H9 (cell line): ENCODE data around the gene DGCR2. TPM values are rescaled to one million over a fixed set of nuclear protein-coding genes. Genes with fewer than 3 reads are reported as not detected.

Source experiments
- DNase-seq: peaks from one replicate; pipeline ENCODE4 v3.0.0-alpha.2; 2017
- H2AFZ ChIP-seq: one replicate; pipeline ENCODE4 v1.6.1; 2013; ENCODE audit warnings: mild to moderate bottlenecking, low read length, control low read depth, moderate library complexity
- H2AK5ac ChIP-seq: 2 replicates; pipeline ENCODE4 v1.6.1; 2013; ENCODE audit warnings: low read length, control low read depth, mixed read lengths; ENCODE audit not compliant: insufficient read length
- H2BK120ac ChIP-seq: one replicate; pipeline ENCODE4 v1.6.1; 2013; ENCODE audit warnings: low read depth, mild to moderate bottlenecking, low read length, control low read depth, inconsistent platforms; ENCODE audit not compliant: poor library complexity, severe bottlenecking
- H2BK12ac ChIP-seq: 2 replicates; pipeline ENCODE4 v1.6.1; 2013; ENCODE audit warnings: low read length, control low read depth, mixed read lengths, low read depth; ENCODE audit not compliant: insufficient read length
- H2BK15ac ChIP-seq: 2 replicates; pipeline ENCODE4 v1.6.1; 2013; ENCODE audit warnings: low read depth, low read length, control low read depth
- H2BK20ac ChIP-seq: one replicate; pipeline ENCODE4 v1.6.1; 2013; ENCODE audit warnings: low read depth, mild to moderate bottlenecking, low read length, control low read depth, inconsistent platforms; ENCODE audit not compliant: poor library complexity, severe bottlenecking
- H2BK5ac ChIP-seq: 2 replicates; pipeline ENCODE4 v1.6.1; 2013; ENCODE audit warnings: low read length, control low read depth, mixed read lengths; ENCODE audit not compliant: insufficient read length
- H3K14ac ChIP-seq: 2 replicates; pipeline ENCODE4 v1.6.1; 2013; ENCODE audit warnings: low read length, control low read depth; ENCODE audit not compliant: insufficient read depth
- H3K18ac ChIP-seq: 2 replicates; pipeline ENCODE4 v1.6.1; 2013; ENCODE audit warnings: low read depth, mild to moderate bottlenecking, mixed read lengths, low read length, control low read depth; ENCODE audit not compliant: insufficient read length
- H3K23ac ChIP-seq: 2 replicates; pipeline ENCODE4 v1.6.1; 2013; ENCODE audit warnings: low read length, control low read depth, mixed read lengths, low read depth; ENCODE audit not compliant: insufficient read length
- H3K23me2 ChIP-seq: 2 replicates; pipeline ENCODE4 v1.6.1; 2013; ENCODE audit warnings: low read depth, mild to moderate bottlenecking, mixed read lengths, low read length, control low read depth; ENCODE audit not compliant: insufficient read length, poor library complexity, severe bottlenecking
- H3K27ac ChIP-seq: 2 replicates; pipeline ENCODE4 v1.5.1; 2013; ENCODE audit warnings: low read length, control low read depth, mixed read lengths, low read depth; ENCODE audit not compliant: insufficient read length
- H3K27me3 ChIP-seq: 2 replicates; pipeline ENCODE4 v1.6.1; 2013; ENCODE audit warnings: low read length, control low read depth, inconsistent platforms; ENCODE audit not compliant: insufficient read depth
- H3K4ac ChIP-seq: 2 replicates; pipeline ENCODE4 v1.6.1; 2013; ENCODE audit warnings: low read depth, mild to moderate bottlenecking, control low read depth, inconsistent platforms, low read length, moderate library complexity
- H3K4me1 ChIP-seq: 2 replicates; pipeline ENCODE4 v1.6.1; 2013; ENCODE audit warnings: low read length, control low read depth, inconsistent platforms; ENCODE audit not compliant: insufficient read depth
- H3K4me2 ChIP-seq: 2 replicates; pipeline ENCODE4 v1.6.1; 2013; ENCODE audit warnings: low read length, control low read depth, mixed read lengths; ENCODE audit not compliant: insufficient read length, insufficient read depth
- H3K56ac ChIP-seq: 2 replicates; pipeline ENCODE4 v1.6.1; 2013; ENCODE audit warnings: low read depth, mild to moderate bottlenecking, mixed read lengths, low read length, control low read depth; ENCODE audit not compliant: insufficient read length
- H3K79me1 ChIP-seq: 2 replicates; pipeline ENCODE4 v1.6.1; 2013; ENCODE audit warnings: low read depth, mild to moderate bottlenecking, moderate library complexity, low read length, control low read depth, inconsistent platforms; ENCODE audit not compliant: insufficient read depth, poor library complexity, severe bottlenecking
- H3K79me2 ChIP-seq: 2 replicates; pipeline ENCODE4 v1.6.1; 2013; ENCODE audit warnings: low read length, control low read depth, inconsistent platforms; ENCODE audit not compliant: insufficient read depth
- H3K9ac ChIP-seq: 2 replicates; pipeline ENCODE4 v1.6.1; 2013; ENCODE audit warnings: low read length, control low read depth, mixed read lengths; ENCODE audit not compliant: insufficient read length; ENCODE audit errors: extremely low read depth
- H3K9me3 ChIP-seq: one replicate; pipeline ENCODE4 v1.6.1; 2013; ENCODE audit warnings: low read depth, low read length, inconsistent platforms; ENCODE audit not compliant: control insufficient read depth
- H3T11ph ChIP-seq: one replicate; pipeline ENCODE4 v1.6.1; 2013; ENCODE audit warnings: mild to moderate bottlenecking, low read length, control low read depth, inconsistent platforms
- H4K20me1 ChIP-seq: one replicate; pipeline ENCODE4 v1.6.1; 2013; ENCODE audit not compliant: control insufficient read depth, insufficient read length, insufficient read depth
- H4K5ac ChIP-seq: 2 replicates; pipeline ENCODE4 v1.6.1; 2013; ENCODE audit warnings: low read depth, mild to moderate bottlenecking, mixed read lengths, low read length, control low read depth; ENCODE audit not compliant: insufficient read length
- H4K8ac ChIP-seq: replicated peaks from 2 replicates; pipeline ENCODE4 v1.6.1; 2013; ENCODE audit warnings: low read length, control low read depth, mixed read lengths, low read depth; ENCODE audit not compliant: insufficient read length
- H4K91ac ChIP-seq: 2 replicates; pipeline ENCODE4 v1.6.1; 2013; ENCODE audit warnings: low read depth, mild to moderate bottlenecking, moderate library complexity, mixed read lengths, low read length, control low read depth; ENCODE audit not compliant: insufficient read length
- H3K27ac Mint-ChIP-seq, 3 experiments: 2 replicates in 2 of 3; 3 replicates in 1 of 3; pipeline ENCODE4 v1.8.0; 2020 to 2021; ENCODE audit warnings: mixed read lengths in 3 of 3, mild to moderate bottlenecking in 1 of 3, moderate library complexity in 1 of 3
- H3K27me3 Mint-ChIP-seq: 2 replicates; pipeline ENCODE4 v1.8.0; 2021; ENCODE audit warnings: low read depth, mild to moderate bottlenecking, moderate library complexity, mixed read lengths
- H3K36me3 Mint-ChIP-seq, 3 experiments: 2 replicates in 2 of 3; 3 replicates in 1 of 3; pipeline ENCODE4 v1.8.0; 2020 to 2021; ENCODE audit warnings: low read depth in 3 of 3, mixed read lengths in 3 of 3; ENCODE audit not compliant: insufficient read depth in 1 of 3
- H3K4me1 Mint-ChIP-seq, 2 experiments: 2 replicates each; pipeline ENCODE4 v1.8.0; 2020; ENCODE audit warnings: mixed read lengths in 2 of 2
- H3K4me3 Mint-ChIP-seq, 2 experiments: 2 replicates in 1 of 2; 3 replicates in 1 of 2; pipeline ENCODE4 v1.8.0; 2020 to 2021; ENCODE audit warnings: mild to moderate bottlenecking in 2 of 2, mixed read lengths in 2 of 2, moderate library complexity in 1 of 2
- H3K9me3 Mint-ChIP-seq, 2 experiments: 2 replicates in 1 of 2; 3 replicates in 1 of 2; pipeline ENCODE4 v1.8.0; 2020; ENCODE audit warnings: mild to moderate bottlenecking in 2 of 2, mixed read lengths in 2 of 2, moderate library complexity in 1 of 2
- CTCF ChIP-seq: fragments of 200-600 bp; sonication (generic); conservative IDR thresholded peaks from 3 replicates; pipeline ENCODE4 v1.8.0; 2021; ENCODE audit warnings: antibody characterized with exemption, mild to moderate bottlenecking
- WGBS: extraction: QIAGEN DNeasy Blood & Tissue Kit; methylation state at CpG from one replicate; pipeline ENCODE4 v1.1.7; 2013; ENCODE audit warnings: missing lambda C conversion rate, low lambda C conversion rate, mixed read lengths; ENCODE audit not compliant: insufficient read length; ENCODE audit errors: extremely low coverage; 5-methylcytosine and 5-hydroxymethylcytosine counted together
- total RNA-seq: library from RNA; stranded (reverse); gene quantifications from 2 replicates; pipeline ENCODE4 v1.2.1, GENCODE V29; 2021

The DGCR2 gene
- total RNA-seq, 1 experiment from 2014 or later, result 47.2 TPM

GRCh38 chr22:19097518-19097917 lies 24.7 kb downstream of the DGCR2 start:
- no peak overlapping the region for H2BK15ac ChIP-seq
- no peak overlapping the region for H3K4ac ChIP-seq
- H3K56ac ChIP-seq, result no peak overlapping the region
- H3K4me1 Mint-ChIP-seq, result peaks cover 0 to 2% of the 10 kb centered on the region in 2 experiments; a peak in 1 of 4 replicates
- H3K27me3 Mint-ChIP-seq, result no peaks in the 10 kb centered on the region
- H4K91ac ChIP-seq, result no peak overlapping the region
- H4K8ac ChIP-seq, result no peak overlapping the region
- no peaks in the 10 kb centered on the region for H3K4me1 ChIP-seq
- H3K36me3 Mint-ChIP-seq, result peaks cover 0 to 17% (median 0%) of the 10 kb centered on the region in 3 experiments; a peak in 4 of 7 replicates
- H3K4me2 ChIP-seq, result no peak overlapping the region
- H2AK5ac ChIP-seq, result no peak overlapping the region
- H3K27ac ChIP-seq, result no peak overlapping the region
- H3K79me1 ChIP-seq, result no peaks in the 10 kb centered on the region
- no peaks in the 10 kb centered on the region for H3K9me3 ChIP-seq
- no peaks in the 10 kb centered on the region for H3K9me3 Mint-ChIP-seq
- H4K5ac ChIP-seq, result no peak overlapping the region
- no peak overlapping the region for H2BK120ac ChIP-seq
- no peaks in the 10 kb centered on the region for H3K23me2 ChIP-seq
- peak overlapping the region in 2 of 3 experiments; percentile 19 to 76; a peak in 1 of 7 replicates for H3K27ac Mint-ChIP-seq
- DNase-seq, result no peak
- H3K79me2 ChIP-seq, result no peaks in the 10 kb centered on the region
- no peak overlapping the region for H2BK12ac ChIP-seq
- H3K18ac ChIP-seq, result no peak overlapping the region
- H3K9ac ChIP-seq, result no peak overlapping the region
- no CpG with 5 or more reads among the region's 3 CpGs for WGBS
- no peak overlapping the region for H2AFZ ChIP-seq
- H3T11ph ChIP-seq, result no peak overlapping the region
- no peak for TF ChIP-seq CTCF
- H3K23ac ChIP-seq, result no peak overlapping the region
- no peak overlapping the region for H2BK5ac ChIP-seq
- H3K14ac ChIP-seq, result no peak overlapping the region
- H3K27me3 ChIP-seq, result no peaks in the 10 kb centered on the region
- H3K4me3 Mint-ChIP-seq, result no peak overlapping the region
- H4K20me1 ChIP-seq, result no peaks in the 10 kb centered on the region
- H2BK20ac ChIP-seq, result no peak overlapping the region
